ENCODE data around the gene ICOSLG.
"Not testable (repeated sequence)": the region's sequence is repeated elsewhere in the genome, so short reads cannot be mapped to it uniquely, and the experiment has no call there.

ICOSLG gene

GRCh38 chr21:44286086-44286715 lies 45.5 kb upstream of the ICOSLG start:
- TF ChIP-seq, protein P1, sequence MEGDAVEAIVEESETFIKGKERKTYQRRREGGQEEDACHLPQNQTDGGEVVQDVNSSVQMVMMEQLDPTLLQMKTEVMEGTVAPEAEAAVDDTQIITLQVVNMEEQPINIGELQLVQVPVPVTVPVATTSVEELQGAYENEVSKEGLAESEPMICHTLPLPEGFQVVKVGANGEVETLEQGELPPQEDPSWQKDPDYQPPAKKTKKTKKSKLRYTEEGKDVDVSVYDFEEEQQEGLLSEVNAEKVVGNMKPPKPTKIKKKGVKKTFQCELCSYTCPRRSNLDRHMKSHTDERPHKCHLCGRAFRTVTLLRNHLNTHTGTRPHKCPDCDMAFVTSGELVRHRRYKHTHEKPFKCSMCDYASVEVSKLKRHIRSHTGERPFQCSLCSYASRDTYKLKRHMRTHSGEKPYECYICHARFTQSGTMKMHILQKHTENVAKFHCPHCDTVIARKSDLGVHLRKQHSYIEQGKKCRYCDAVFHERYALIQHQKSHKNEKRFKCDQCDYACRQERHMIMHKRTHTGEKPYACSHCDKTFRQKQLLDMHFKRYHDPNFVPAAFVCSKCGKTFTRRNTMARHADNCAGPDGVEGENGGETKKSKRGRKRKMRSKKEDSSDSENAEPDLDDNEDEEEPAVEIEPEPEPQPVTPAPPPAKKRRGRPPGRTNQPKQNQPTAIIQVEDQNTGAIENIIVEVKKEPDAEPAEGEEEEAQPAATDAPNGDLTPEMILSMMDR (IDR thresholded peaks at IDR 0.05) = no peak
- Histone ChIP-seq H3K9me3 (ENCODE audit: control insufficient read depth, low read length) (no peaks in the 10 kb centered on the region), H3K79me2 (no peaks in the 10 kb centered on the region), H2AFZ (no peak overlapping the region), H3K36me3 (ENCODE audit: control insufficient read depth, insufficient read depth, low read length) (no peaks in the 10 kb centered on the region), H3K4me2 (ENCODE audit: low read length) (no peak overlapping the region), H3K4me1 (no peaks in the 10 kb centered on the region), H3K9ac (no peak overlapping the region), H3K27ac (no peak overlapping the region), H3K27me3 (ENCODE audit: control insufficient read depth, insufficient read depth, low read length) (no peaks in the 10 kb centered on the region), H3K4me3 (ENCODE audit: low read depth, low read length) (no peak overlapping the region)

GRCh38 chr21:44285138-44285992 lies 44.6 kb upstream of the ICOSLG start, which contains the start of gene AIRE:
TSS of gene AIRE (plus strand) at chr21:44285876. CDS start at chr21:44286007, 131 bp downstream.
- Histone ChIP-seq H3K4me1 (no peaks in the 10 kb centered on the region), H3K4me3 (ENCODE audit: low read depth, low read length) (no peak within 1 kb of the TSS), H3K4me2 (ENCODE audit: low read length) (peak within 1 kb of the TSS; percentile 35), H3K9me3 (ENCODE audit: control insufficient read depth, low read length) (no peaks in the 10 kb centered on the region), H3K27me3 (ENCODE audit: control insufficient read depth, insufficient read depth, low read length) (no peaks in the 10 kb centered on the region), H3K36me3 (ENCODE audit: control insufficient read depth, insufficient read depth, low read length) (no peaks in the 10 kb centered on the region), H3K27ac (no peak within 1 kb of the TSS), H3K9ac (no peak within 1 kb of the TSS), H3K79me2 (no peaks in the 10 kb centered on the region), H2AFZ (peak within 1 kb of the TSS; percentile 33)
- TF ChIP-seq, protein P1 (IDR thresholded peaks at IDR 0.05) = no peak

DNA sequence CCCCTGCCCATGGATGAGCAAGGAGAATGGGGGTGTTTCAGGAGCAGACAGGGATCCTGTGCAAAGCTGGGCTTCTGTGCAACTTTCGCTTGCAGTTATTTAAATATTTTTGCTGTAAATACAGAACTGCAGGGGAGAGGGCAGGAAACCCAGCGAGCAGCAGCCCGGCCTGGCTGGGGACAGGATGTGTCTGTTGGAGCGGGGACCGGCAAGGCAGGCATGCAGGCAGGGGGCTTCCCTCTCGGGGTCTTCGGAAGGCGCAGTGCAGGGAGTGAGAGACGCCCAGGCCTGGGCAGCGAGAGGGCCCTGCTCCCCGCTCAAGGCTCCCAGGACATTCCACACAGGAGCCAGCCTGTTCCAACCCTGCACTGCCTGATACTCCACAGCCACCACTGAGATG lies 43.2 kb upstream of the ICOSLG start:
- Histone ChIP-seq H3K79me2 (no peaks in the 10 kb centered on the region), H3K27ac (no peak overlapping the region), H3K9me3 (ENCODE audit: control insufficient read depth, low read length) (no peaks in the 10 kb centered on the region), H3K9ac (no peak overlapping the region), H2AFZ (no peak overlapping the region), H3K27me3 (ENCODE audit: control insufficient read depth, insufficient read depth, low read length) (no peaks in the 10 kb centered on the region), H3K4me3 (ENCODE audit: low read depth, low read length) (no peak overlapping the region), H3K36me3 (ENCODE audit: control insufficient read depth, insufficient read depth, low read length) (no peaks in the 10 kb centered on the region), H3K4me1 (no peaks in the 10 kb centered on the region), H3K4me2 (ENCODE audit: low read length) (no peak overlapping the region)
- TF ChIP-seq, protein P1 (IDR thresholded peaks at IDR 0.05) = no peak

GRCh38 chr21:44283211-44283785 lies 42.6 kb upstream of the ICOSLG start:
- not testable (repeated sequence) for H3K4me2 ChIP-seq (ENCODE audit: low read length); H3K4me1 ChIP-seq; H3K27me3 ChIP-seq (ENCODE audit: control insufficient read depth, insufficient read depth, low read length); H3K27ac ChIP-seq; H3K4me3 ChIP-seq (ENCODE audit: low read depth, low read length); H3K36me3 ChIP-seq (ENCODE audit: control insufficient read depth, insufficient read depth, low read length); H2AFZ ChIP-seq; H3K9me3 ChIP-seq (ENCODE audit: control insufficient read depth, low read length); H3K79me2 ChIP-seq; H3K9ac ChIP-seq

- Histone ChIP-seq H3K4me2 (ENCODE audit: low read length) (no peak overlapping the region), H3K4me1 (no peaks in the 10 kb centered on the region), H3K79me2 (no peaks in the 10 kb centered on the region), H3K36me3 (ENCODE audit: control insufficient read depth, insufficient read depth, low read length) (no peaks in the 10 kb centered on the region), H3K27ac (no peak overlapping the region), H3K9ac (no peak overlapping the region), H3K9me3 (ENCODE audit: control insufficient read depth, low read length) (no peaks in the 10 kb centered on the region), H2AFZ (no peak overlapping the region), H3K27me3 (ENCODE audit: control insufficient read depth, insufficient read depth, low read length) (no peaks in the 10 kb centered on the region), H3K4me3 (ENCODE audit: low read depth, low read length) (no peak overlapping the region)
- TF ChIP-seq, protein P1 (IDR thresholded peaks at IDR 0.05) = no peak
Measured at GRCh38 chr21:44282370-44282769, 41.6 kb upstream of the ICOSLG start.

Data from parathyroid adenoma (tissue), 2 donors.